Mesenchymal stem cell (in vitro differentiated cells and primary cell): ENCODE data around the gene CD300LB.

Experiments
- DNase-seq: peaks from one replicate; pipeline ENCODE4 v3.0.0-alpha.2; 2013
- H2AFZ ChIP-seq: one replicate; pipeline ENCODE4 v1.6.1; 2013; ENCODE audit warnings: low read depth, mild to moderate bottlenecking, control low read depth, inconsistent platforms, low read length, moderate library complexity
- H2AK5ac ChIP-seq: 2 replicates; pipeline ENCODE4 v1.6.1; 2013; ENCODE audit warnings: low read length, moderate library complexity, mild to moderate bottlenecking, inconsistent platforms; ENCODE audit not compliant: severe bottlenecking
- H2BK120ac ChIP-seq: one replicate; pipeline ENCODE4 v1.6.1; 2013; ENCODE audit warnings: low read depth, mild to moderate bottlenecking, inconsistent platforms, low read length, moderate library complexity
- H2BK12ac ChIP-seq, 2 experiments: one replicate each; pipeline ENCODE4 v1.6.1; 2013; ENCODE audit warnings: inconsistent platforms in 2 of 2, low read length in 2 of 2, mild to moderate bottlenecking in 2 of 2, moderate library complexity in 2 of 2, control low read depth in 1 of 2
- H2BK15ac ChIP-seq: one replicate; pipeline ENCODE4 v1.6.1; 2013; ENCODE audit warnings: mild to moderate bottlenecking, low read depth, inconsistent platforms; ENCODE audit not compliant: poor library complexity, severe bottlenecking
- H2BK5ac ChIP-seq: 2 replicates; pipeline ENCODE4 v1.6.1; 2013; ENCODE audit warnings: low read depth, mild to moderate bottlenecking, low read length, control low read depth, inconsistent platforms; ENCODE audit not compliant: poor library complexity, severe bottlenecking
- H3K14ac ChIP-seq, 2 experiments: one replicate each; pipeline ENCODE4 v1.6.1; 2013; ENCODE audit warnings: inconsistent platforms in 2 of 2, low read length in 2 of 2, control low read depth in 1 of 2, mild to moderate bottlenecking in 1 of 2, moderate library complexity in 1 of 2
- H3K18ac ChIP-seq, 2 experiments: one replicate each; pipeline ENCODE4 v1.6.1; 2013; ENCODE audit warnings: inconsistent platforms in 2 of 2, low read length in 2 of 2, control low read depth in 1 of 2, low read depth in 1 of 2, mild to moderate bottlenecking in 1 of 2
- H3K23ac ChIP-seq, 2 experiments: one replicate each; pipeline ENCODE4 v1.6.1; 2013; ENCODE audit warnings: inconsistent platforms in 2 of 2, low read length in 2 of 2, mild to moderate bottlenecking in 2 of 2, moderate library complexity in 2 of 2, control low read depth in 1 of 2
- H3K27ac ChIP-seq: 2 replicates; pipeline ENCODE4 v1.5.1; 2013; ENCODE audit warnings: mild to moderate bottlenecking, moderate library complexity, low read length, control low read depth, inconsistent platforms; ENCODE audit not compliant: poor library complexity, severe bottlenecking
- H3K27me3 ChIP-seq, 2 experiments: 2 replicates each; pipeline versions ENCODE4 v1.6.1 to v1.7.0; 2013; ENCODE audit warnings: low read length in 2 of 2, mild to moderate bottlenecking in 2 of 2, moderate library complexity in 2 of 2, control low read depth in 1 of 2, inconsistent platforms in 1 of 2; ENCODE audit not compliant: control insufficient read depth in 1 of 2, insufficient read depth in 1 of 2
- H3K36me3 ChIP-seq, 2 experiments: 2 replicates each; pipeline versions ENCODE4 v1.6.1 to v1.7.0; 2013; ENCODE audit warnings: low read length in 2 of 2, control low read depth in 1 of 2, inconsistent platforms in 1 of 2, low read depth in 1 of 2, mild to moderate bottlenecking in 1 of 2; ENCODE audit not compliant: insufficient read depth in 2 of 2, control insufficient read depth in 1 of 2
- H3K4ac ChIP-seq, 2 experiments: one replicate each; pipeline ENCODE4 v1.6.1; 2013; ENCODE audit warnings: inconsistent platforms in 2 of 2, low read length in 2 of 2, mild to moderate bottlenecking in 2 of 2, moderate library complexity in 2 of 2, control low read depth in 1 of 2, low read depth in 1 of 2
- H3K4me1 ChIP-seq: 2 replicates; pipeline ENCODE4 v1.6.1; 2013; ENCODE audit warnings: low read depth, low read length, control low read depth; ENCODE audit not compliant: control insufficient read depth, insufficient read depth
- H3K4me2 ChIP-seq: 2 replicates; pipeline ENCODE4 v1.6.1; 2013; ENCODE audit warnings: low read length, mild to moderate bottlenecking, inconsistent platforms; ENCODE audit not compliant: poor library complexity, severe bottlenecking
- H3K4me3 ChIP-seq, 2 experiments: 2 replicates each; pipeline versions ENCODE4 v1.5.1 to v1.7.0; 2013; ENCODE audit warnings: low read length in 2 of 2, mild to moderate bottlenecking in 2 of 2, control low read depth in 1 of 2, low read depth in 1 of 2; ENCODE audit not compliant: insufficient read depth in 1 of 2
- H3K79me1 ChIP-seq: replicated peaks from 2 replicates; pipeline ENCODE4 v1.6.1; 2013; ENCODE audit warnings: mild to moderate bottlenecking, control low read depth, low read length, inconsistent platforms; ENCODE audit not compliant: poor library complexity, severe bottlenecking
- H3K9ac ChIP-seq: 2 replicates; pipeline ENCODE4 v1.7.0; 2013; ENCODE audit warnings: mild to moderate bottlenecking, low read length, moderate library complexity
- H3K9me3 ChIP-seq: 2 replicates; pipeline ENCODE4 v1.7.0; 2013; ENCODE audit warnings: mild to moderate bottlenecking, low read length; ENCODE audit not compliant: control insufficient read depth
- H4K8ac ChIP-seq: one replicate; pipeline ENCODE4 v1.6.1; 2013; ENCODE audit warnings: inconsistent platforms, mild to moderate bottlenecking, low read length, moderate library complexity
- H4K91ac ChIP-seq: one replicate; pipeline ENCODE4 v1.6.1; 2013; ENCODE audit warnings: mild to moderate bottlenecking, low read length, inconsistent platforms
- WGBS: methylation state at CpG from one replicate; pipeline ENCODE4 v1.1.7; 2013; ENCODE audit warnings: mixed read lengths; 5-methylcytosine and 5-hydroxymethylcytosine counted together

The CD300LB gene

GRCh38 chr17:74474043-74474792, 57.1 kb downstream of the CD300LB start:
- Histone ChIP-seq H3K4me3 (no peak overlapping the region), H3K27ac (no peak overlapping the region), H2AK5ac (no peak overlapping the region), H3K4me2 (no peak overlapping the region), H3K27me3 (peaks cover 17 to 61% of the 10 kb centered on the region in 2 experiments), H3K36me3 (no peaks in the 10 kb centered on the region), H2BK120ac (no peak overlapping the region), H3K14ac (no peak overlapping the region), H3K79me1 (no peaks in the 10 kb centered on the region), H3K23ac (no peak overlapping the region), H3K9me3 (peaks cover 10% of the 10 kb centered on the region), H4K8ac (no peak overlapping the region), H3K4me1 (no peaks in the 10 kb centered on the region), H4K91ac (no peak overlapping the region), H3K4ac (no peak overlapping the region), H2BK12ac (no peak overlapping the region), H3K18ac (no peak overlapping the region), H3K9ac (no peak overlapping the region), H2BK15ac (no peak overlapping the region), H2AFZ (no peak overlapping the region), H2BK5ac (no peak overlapping the region)
- DNase-seq: no peak
- WGBS: 74% methylated on average over 9 of the region's 9 CpGs

- no peak for DNase-seq
- Histone ChIP-seq H4K91ac (no peak overlapping the region), H3K9me3 (peaks cover 10% of the 10 kb centered on the region), H3K18ac (no peak overlapping the region), H2BK12ac (no peak overlapping the region), H2AFZ (no peak overlapping the region), H3K23ac (no peak overlapping the region), H3K79me1 (no peaks in the 10 kb centered on the region), H2BK15ac (no peak overlapping the region), H3K9ac (no peak overlapping the region), H2AK5ac (no peak overlapping the region), H3K27me3 (peaks cover 11 to 52% of the 10 kb centered on the region in 2 experiments), H3K36me3 (no peaks in the 10 kb centered on the region), H3K4me1 (no peaks in the 10 kb centered on the region), H4K8ac (no peak overlapping the region), H2BK120ac (no peak overlapping the region), H3K14ac (no peak overlapping the region), H2BK5ac (no peak overlapping the region), H3K27ac (no peak overlapping the region), H3K4me2 (no peak overlapping the region), H3K4ac (no peak overlapping the region), H3K4me3 (no peak overlapping the region)
- 87% methylated on average over 8 of the region's 8 CpGs for WGBS
Measured at GRCh38 chr17:74473294-74473693, 58.0 kb downstream of the CD300LB start.

GRCh38 chr17:74472890-74473289, 58.4 kb downstream of the CD300LB start:
- WGBS: 66% methylated on average over 4 of the region's 4 CpGs
- no peak overlapping the region for H3K9ac ChIP-seq

GRCh38 chr17:74471341-74471740, 59.9 kb downstream of the CD300LB start:
- Histone ChIP-seq H3K27me3 (peaks cover 22 to 60% of the 10 kb centered on the region in 2 experiments), H3K4me3 (no peak overlapping the region), H3K79me1 (no peaks in the 10 kb centered on the region), H4K91ac (no peak overlapping the region), H3K18ac (no peak overlapping the region), H2BK120ac (no peak overlapping the region), H2BK12ac (no peak overlapping the region), H3K4ac (no peak overlapping the region), H3K23ac (no peak overlapping the region), H2AFZ (no peak overlapping the region), H3K9ac (no peak overlapping the region), H3K36me3 (no peaks in the 10 kb centered on the region), H2BK5ac (no peak overlapping the region), H3K4me1 (peaks cover 3% of the 10 kb centered on the region), H3K4me2 (no peak overlapping the region), H3K14ac (no peak overlapping the region), H4K8ac (no peak overlapping the region), H2BK15ac (no peak overlapping the region), H3K9me3 (peaks cover 10% of the 10 kb centered on the region), H3K27ac (no peak overlapping the region), H2AK5ac (no peak overlapping the region)
- WGBS: 73% methylated on average over 3 of the region's 3 CpGs
- DNase-seq: no peak

More at GRCh38 chr17:74472890-74473289, 58.4 kb downstream of the CD300LB start:
- no peak overlapping the region for H3K4me2 ChIP-seq
- no peak overlapping the region for H2BK5ac ChIP-seq
- no peak overlapping the region for H3K18ac ChIP-seq
- no peak overlapping the region for H3K14ac ChIP-seq
- no peak overlapping the region for H4K8ac ChIP-seq
- H2BK12ac ChIP-seq: no peak overlapping the region
- H3K27ac ChIP-seq: no peak overlapping the region
- DNase-seq: no peak
- H3K4me3 ChIP-seq: no peak overlapping the region
- H3K27me3 ChIP-seq: peaks cover 8 to 48% of the 10 kb centered on the region in 2 experiments
- no peaks in the 10 kb centered on the region for H3K4me1 ChIP-seq
- H2AK5ac ChIP-seq: no peak overlapping the region
- no peak overlapping the region for H2AFZ ChIP-seq
- H3K4ac ChIP-seq: no peak overlapping the region
- no peak overlapping the region for H4K91ac ChIP-seq
- H2BK120ac ChIP-seq: no peak overlapping the region
- no peaks in the 10 kb centered on the region for H3K36me3 ChIP-seq
- no peaks in the 10 kb centered on the region for H3K79me1 ChIP-seq
- H3K23ac ChIP-seq: no peak overlapping the region
- peaks cover 10% of the 10 kb centered on the region for H3K9me3 ChIP-seq
- H2BK15ac ChIP-seq: no peak overlapping the region
